OCI-LY7 (cell line): ENCODE data around the gene RSPH10B. TPM values are rescaled to one million over a fixed set of nuclear protein-coding genes. Genes with fewer than 3 reads are reported as not detected.
"Not testable (repeated sequence)": the region's sequence is repeated elsewhere in the genome, so short reads cannot be mapped to it uniquely, and the experiment has no call there.

Experiments used
- BruUV-seq: library from RNA; stranded (reverse); fragments of 400-500 nt; replicated peaks from 2 replicates; lab custom pipeline; 2021; lab: Mats Ljungman, UMichigan
- CTCF ChIA-PET: fragments of 300-600 bp; sonication (Branson Sonifier 250); formaldehyde crosslinking; loops from one replicate; lab custom pipeline; 2022; ENCODE audit warnings: antibody characterized with exemption; ENCODE audit not compliant: unreplicated experiment; lab: Charles Lee
- POLR2A ChIA-PET: fragments of 300-600 bp; sonication (Branson Sonifier 250); formaldehyde crosslinking; loops from one replicate; lab custom pipeline; 2022; ENCODE audit warnings: antibody characterized with exemption; lab: Charles Lee
- DNase-seq: peaks from one replicate; pipeline ENCODE4 v3.0.0-alpha.2; 2015; ENCODE audit warnings: low spot score
- H2AFZ ChIP-seq: fragments of 200-600 bp; sonication (generic), shearing (Covaris generic); 2 replicates; pipeline ENCODE4 v1.6.1; 2014; ENCODE audit warnings: mild to moderate bottlenecking, antibody characterized with exemption, low read length, moderate library complexity
- H3K27ac ChIP-seq: fragments of 200-600 bp; sonication (generic); 2 replicates; pipeline ENCODE4 v1.5.1; 2014; ENCODE audit warnings: mixed run types, low read depth, mild to moderate bottlenecking, moderate library complexity, low read length, inconsistent platforms; ENCODE audit not compliant: poor library complexity, severe bottlenecking
- H3K36me3 ChIP-seq: fragments of 200-600 bp; sonication (generic); 2 replicates; pipeline ENCODE4 v1.6.1; 2014; ENCODE audit warnings: mild to moderate bottlenecking, antibody characterized with exemption, low read length, moderate library complexity, mixed read lengths; ENCODE audit not compliant: insufficient read depth
- H3K4me1 ChIP-seq: fragments of 200-600 bp; sonication (generic); 2 replicates; pipeline ENCODE4 v1.5.1; 2014; ENCODE audit warnings: mild to moderate bottlenecking, low read length; ENCODE audit not compliant: insufficient read depth, poor library complexity, severe bottlenecking
- H3K4me2 ChIP-seq: fragments of 200-600 bp; sonication (generic); 2 replicates; pipeline ENCODE4 v1.6.1; 2014; ENCODE audit warnings: mild to moderate bottlenecking, low read length
- H3K4me3 ChIP-seq: fragments of 200-600 bp; sonication (generic); 2 replicates; pipeline ENCODE4 v1.5.1; 2014; ENCODE audit warnings: mild to moderate bottlenecking, low read depth, low read length; ENCODE audit not compliant: poor library complexity, severe bottlenecking
- H3K79me2 ChIP-seq: fragments of 200-600 bp; sonication (generic); 2 replicates; pipeline ENCODE4 v1.6.1; 2016; ENCODE audit warnings: low read depth, mild to moderate bottlenecking, low read length, moderate library complexity, mixed read lengths; ENCODE audit not compliant: insufficient read depth
- H3K9me2 ChIP-seq: fragments of 200-600 bp; sonication (generic); 2 replicates; pipeline ENCODE4 v1.6.1; 2016; ENCODE audit warnings: mild to moderate bottlenecking, low read length, mixed read lengths; ENCODE audit not compliant: insufficient read depth
- H3K9me3 ChIP-seq: fragments of 200-600 bp; sonication (generic); 2 replicates; pipeline ENCODE4 v1.6.1; 2014; ENCODE audit warnings: mild to moderate bottlenecking, mixed run types, low read length, mixed read lengths
- H4K20me1 ChIP-seq: fragments of 200-600 bp; sonication (generic); 2 replicates; pipeline ENCODE4 v1.6.1; 2014; ENCODE audit warnings: mild to moderate bottlenecking, antibody characterized with exemption, low read length, moderate library complexity, mixed read lengths; ENCODE audit not compliant: insufficient read depth
- CTCF ChIP-seq: fragments of 200-600 bp; sonication (generic); conservative IDR thresholded peaks from 2 replicates; pipeline ENCODE4 v1.5.1; 2014; ENCODE audit warnings: mild to moderate bottlenecking, antibody characterized with exemption, low read length, moderate library complexity, mixed read lengths
- EZH2phosphoT487 ChIP-seq: fragments of 200-600 bp; sonication (generic); IDR thresholded peaks from 2 replicates; pipeline ENCODE4 v1.6.1; 2018; ENCODE audit warnings: low read depth, borderline replicate concordance, mild to moderate bottlenecking, mixed run types, antibody characterized with exemption, low read length, moderate library complexity, mixed read lengths
- intact Hi-C: fragments of 100-400 bp; cut with micrococcal nuclease; formaldehyde crosslinking; loops from one replicate; pipeline ENCODE4 v1.10.0; 2022; ENCODE audit not compliant: unreplicated experiment
- total RNA-seq, 2 experiments: library from RNA; depleted of rRNA in 1 of 2; stranded (reverse); fragments of >200 nt in 1 of 2; shearing (Covaris generic) in 1 of 2; gene quantifications; 2 replicates each; pipeline ENCODE4 v1.2.3, GENCODE V29; 2014 to 2022

Gene RSPH10B
- total RNA-seq, 2 experiments from 2014 or later = 0.09 to 0.29 TPM

GRCh38 chr7:6012355-6013104 is 42.0 kb upstream of the RSPH10B start:
- DNase-seq = no peak
- BruUV-seq = no TSS peak
- Histone ChIP-seq H3K27ac (no peak overlapping the region), H2AFZ (no peak overlapping the region), H3K4me3 (no peak overlapping the region), H3K79me2 (peaks cover 39% of the 10 kb centered on the region), H3K4me2 (no peak overlapping the region), H4K20me1 (no peaks in the 10 kb centered on the region), H3K36me3 (peaks cover 63% of the 10 kb centered on the region), H3K9me3 (no peaks in the 10 kb centered on the region), H3K4me1 (peaks cover 30% of the 10 kb centered on the region), H3K9me2 (no peaks in the 10 kb centered on the region)
- ChIA-PET CTCF (no interaction called here), POLR2A (interaction anchor here (0.7 to 1.6 kb wide), 3 partner anchors 8 to 58 kb away, joined by 3 to 7 read pairs (median 3); no protein-coding TSS in a partner anchor)
- TF ChIP-seq EZH2phosphoT487 (no peak), CTCF (no peak)
- intact Hi-C loops = no loop called here

GRCh38 chr7:6011541-6011940 is 41.1 kb upstream of the RSPH10B start:
- no peak for TF ChIP-seq EZH2phosphoT487
- no peak for TF ChIP-seq CTCF
- ChIA-PET CTCF (no interaction called here), POLR2A (interaction anchor here (0.6 to 1.6 kb wide), 3 partner anchors 9 to 59 kb away, joined by 3 to 9 read pairs (median 7); no protein-coding TSS in a partner anchor)
- Histone ChIP-seq H3K9me3 (no peaks in the 10 kb centered on the region), H2AFZ (no peak overlapping the region), H3K4me1 (peaks cover 38% of the 10 kb centered on the region), H3K79me2 (peaks cover 46% of the 10 kb centered on the region), H3K9me2 (no peaks in the 10 kb centered on the region), H3K4me3 (no peak overlapping the region), H3K36me3 (peaks cover 53% of the 10 kb centered on the region), H3K27ac (no peak overlapping the region), H3K4me2 (peak overlapping the region; percentile 82), H4K20me1 (no peaks in the 10 kb centered on the region)
- DNase-seq = no peak
- intact Hi-C loops = no loop called here
- TSS peak; percentile 65 for BruUV-seq

GRCh38 chr7:6010370-6010769 is 39.9 kb upstream of the RSPH10B start:
- BruUV-seq, DNase-seq, H3K27ac ChIP-seq, H4K20me1 ChIP-seq, H3K9me2 ChIP-seq, H3K9me3 ChIP-seq, intact Hi-C loops, CTCF ChIA-PET, H2AFZ ChIP-seq: not testable (repeated sequence)
- Histone ChIP-seq H3K36me3 (peaks cover 44% of the 10 kb centered on the region), H3K4me1 (peaks cover 40% of the 10 kb centered on the region), H3K4me3 (peak overlapping the region; percentile 91), H3K79me2 (peaks cover 47% of the 10 kb centered on the region), H3K4me2 (peak overlapping the region; percentile 82)
- POLR2A ChIA-PET = interaction anchor here (0.8 kb wide), 1 partner anchor 193 kb away, joined by 4 read pairs; no protein-coding TSS in a partner anchor
